Spleen (tissue), 7 donors: ENCODE measurements around the gene PROK1.

ENCODE experiments used
- POLR2AphosphoS5 ChIP-seq, 3 donors: sonication (generic); formaldehyde crosslinking; IDR thresholded peaks; one replicate each; pipeline ENCODE4 v1.5.1; 2017; ENCODE audit warnings: antibody characterized with exemption in 3 of 3
- TF ChIP-seq, protein P1 (sequence below), 11 experiments: fragments of 200-600 bp in 7 of 11; fragments of 450-650 bp in 4 of 11; sonication (generic) in 4 of 11; IDR thresholded peaks in 8 of 11; conservative IDR thresholded peaks in 3 of 11; 1 replicate in 7 of 11; 2 replicates in 4 of 11; pipeline versions ENCODE4 v1.4.0 to v1.8.0; 2016 to 2021; ENCODE audit warnings: antibody characterized with exemption in 11 of 11, inconsistent platforms in 4 of 11, mild to moderate bottlenecking in 1 of 11
- donor health status: DM: no; HTN: no; CAD: no; lungs with moderate emphysema.
- donor health status: DM: no; HTN: no; CAD: no.
- donor health status: DM: no; HTN: no; CAD: no.

DNA sequence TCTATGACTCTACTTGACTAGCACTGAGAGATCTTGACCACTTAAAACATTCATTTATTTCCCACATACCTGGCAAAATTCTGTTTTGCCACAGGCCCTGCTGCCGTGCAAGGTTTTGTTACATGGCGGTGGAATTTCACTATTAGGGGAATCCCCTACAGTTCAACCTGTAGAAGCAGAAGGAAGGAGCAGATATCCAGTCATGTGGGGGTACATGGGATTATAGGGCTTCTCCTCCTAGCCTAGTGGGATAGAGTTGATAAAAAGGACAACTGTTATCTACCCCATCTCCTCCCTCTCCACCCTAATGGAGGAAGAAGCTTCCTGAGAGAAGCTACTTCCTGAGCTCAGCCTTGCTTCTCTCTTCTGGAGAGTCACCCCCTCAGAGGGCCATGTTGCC is 17.7 kb upstream of the PROK1 start:
- TF ChIP-seq POLR2AphosphoS5 (IDR thresholded peaks at IDR 0.05) = no peak
- TF ChIP-seq, protein P1, sequence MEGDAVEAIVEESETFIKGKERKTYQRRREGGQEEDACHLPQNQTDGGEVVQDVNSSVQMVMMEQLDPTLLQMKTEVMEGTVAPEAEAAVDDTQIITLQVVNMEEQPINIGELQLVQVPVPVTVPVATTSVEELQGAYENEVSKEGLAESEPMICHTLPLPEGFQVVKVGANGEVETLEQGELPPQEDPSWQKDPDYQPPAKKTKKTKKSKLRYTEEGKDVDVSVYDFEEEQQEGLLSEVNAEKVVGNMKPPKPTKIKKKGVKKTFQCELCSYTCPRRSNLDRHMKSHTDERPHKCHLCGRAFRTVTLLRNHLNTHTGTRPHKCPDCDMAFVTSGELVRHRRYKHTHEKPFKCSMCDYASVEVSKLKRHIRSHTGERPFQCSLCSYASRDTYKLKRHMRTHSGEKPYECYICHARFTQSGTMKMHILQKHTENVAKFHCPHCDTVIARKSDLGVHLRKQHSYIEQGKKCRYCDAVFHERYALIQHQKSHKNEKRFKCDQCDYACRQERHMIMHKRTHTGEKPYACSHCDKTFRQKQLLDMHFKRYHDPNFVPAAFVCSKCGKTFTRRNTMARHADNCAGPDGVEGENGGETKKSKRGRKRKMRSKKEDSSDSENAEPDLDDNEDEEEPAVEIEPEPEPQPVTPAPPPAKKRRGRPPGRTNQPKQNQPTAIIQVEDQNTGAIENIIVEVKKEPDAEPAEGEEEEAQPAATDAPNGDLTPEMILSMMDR (IDR thresholded peaks at IDR 0.05 in 8 of 11, conservative IDR thresholded peaks at IDR 0.05 in 3 of 11) = no peak
